Fibroblast of skin of left quadriceps (primary cell): ENCODE data around the gene LIPE.

ENCODE experiments used
- DNase-seq, 2 experiments: peaks; one replicate each; pipeline ENCODE4 v3.0.0-alpha.2; 2013; ENCODE audit warnings: low read depth in 2 of 2

LIPE gene

DNA sequence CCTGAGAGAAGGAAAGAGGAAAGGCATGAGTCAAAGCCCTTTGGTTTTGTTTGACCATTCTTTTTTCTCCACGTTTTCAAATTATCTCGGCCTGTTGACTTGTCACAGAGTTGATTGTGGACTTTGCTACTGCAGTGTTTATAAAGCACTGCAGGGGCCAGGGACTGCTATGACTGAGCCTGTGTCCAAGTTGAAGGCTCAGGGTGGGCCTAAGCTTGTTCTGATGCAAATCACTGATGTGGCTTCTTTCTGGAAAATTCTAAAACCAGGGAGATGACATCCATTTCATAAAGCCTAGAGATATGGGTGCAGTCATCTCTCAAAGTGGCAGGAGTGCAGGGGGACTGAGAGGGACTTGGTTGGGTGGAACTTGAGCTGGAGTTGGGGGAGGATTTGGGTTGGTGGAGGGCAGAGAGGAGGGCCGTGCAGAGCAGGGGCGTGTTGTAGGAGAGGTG, 16.8 kb upstream of the LIPE start:
- no peak for DNase-seq

DNA sequence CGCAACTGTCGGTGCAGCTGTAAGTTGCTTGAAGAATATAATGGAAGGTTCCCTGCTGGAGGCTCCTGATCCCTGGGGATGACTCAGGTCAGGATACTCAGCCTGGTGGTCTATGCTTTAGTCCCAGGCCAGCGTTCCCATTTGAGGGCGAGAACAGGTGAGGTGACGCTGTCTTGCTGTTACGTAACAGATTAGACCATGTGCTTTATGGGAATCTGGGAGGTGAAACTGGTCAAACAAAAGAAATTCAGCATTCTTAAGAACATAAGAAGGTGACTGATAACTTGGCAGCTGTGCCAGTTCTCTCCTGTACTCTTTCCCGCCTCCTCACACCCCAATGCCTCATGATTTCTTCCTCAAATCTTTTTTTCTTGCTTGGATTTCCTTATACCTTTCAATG, 15.6 kb upstream of the LIPE start, which contains the start of gene CXCL17:
Gene CXCL17, minus strand, starts transcription at position 114 of the 400 bp plus-strand sequence. CDS start 114 bp downstream, outside the sequence.
- DNase-seq, result no peak

DNA sequence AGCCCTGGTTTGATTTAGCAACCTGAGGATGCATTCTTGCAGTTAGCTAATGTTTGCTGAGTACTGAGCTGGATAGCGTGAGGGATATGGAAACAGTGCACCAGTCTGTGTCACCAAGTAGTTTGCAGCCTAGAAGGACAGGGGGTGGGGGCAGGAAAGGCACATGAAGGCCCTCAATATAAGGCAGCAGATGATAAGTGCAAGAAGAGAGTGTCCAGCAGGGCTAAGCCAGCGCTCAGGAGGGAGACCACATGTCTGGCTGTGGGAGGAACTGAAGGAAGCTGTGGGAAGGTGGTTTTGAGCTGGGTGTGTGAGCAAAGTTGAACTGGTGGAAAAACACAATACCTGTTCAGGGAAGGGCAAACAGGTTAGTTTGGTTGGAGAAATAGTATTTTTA, 13.9 kb upstream of the LIPE start:
- DNase-seq, result no peak

DNA sequence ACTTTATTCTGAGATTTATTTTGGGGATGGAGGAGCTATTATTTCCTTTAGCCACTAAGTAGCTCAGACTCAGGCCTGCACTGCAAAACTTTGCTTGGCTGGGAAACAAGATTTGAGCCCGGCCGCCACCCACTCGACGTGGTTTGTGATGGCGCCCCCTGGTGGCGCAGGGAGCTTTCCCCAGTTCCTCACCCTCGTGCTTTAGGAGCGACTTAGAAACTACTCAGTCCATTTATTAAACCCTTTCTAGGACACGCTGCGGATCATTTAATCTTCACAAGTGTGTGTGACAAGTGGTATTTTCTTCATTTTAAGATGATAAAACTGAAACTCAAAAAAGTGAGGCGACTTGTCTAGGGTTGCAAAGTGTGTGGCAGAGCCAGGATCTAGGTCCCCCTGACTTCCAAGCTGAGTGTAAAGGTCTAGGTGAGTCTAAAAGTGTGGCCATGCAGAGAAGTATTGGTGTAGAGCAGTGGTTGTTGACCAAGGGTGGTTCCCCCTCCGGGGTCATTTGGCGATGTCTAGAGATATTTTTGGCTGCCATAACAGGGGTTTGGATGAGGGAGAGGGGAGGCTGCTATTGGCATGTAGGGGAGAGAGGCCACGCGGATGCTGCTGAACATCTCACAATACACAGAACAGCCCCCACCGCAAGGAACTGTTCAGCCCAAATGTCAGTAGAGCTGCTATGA, 13.3 kb upstream of the LIPE start:
- no peak for DNase-seq

DNA sequence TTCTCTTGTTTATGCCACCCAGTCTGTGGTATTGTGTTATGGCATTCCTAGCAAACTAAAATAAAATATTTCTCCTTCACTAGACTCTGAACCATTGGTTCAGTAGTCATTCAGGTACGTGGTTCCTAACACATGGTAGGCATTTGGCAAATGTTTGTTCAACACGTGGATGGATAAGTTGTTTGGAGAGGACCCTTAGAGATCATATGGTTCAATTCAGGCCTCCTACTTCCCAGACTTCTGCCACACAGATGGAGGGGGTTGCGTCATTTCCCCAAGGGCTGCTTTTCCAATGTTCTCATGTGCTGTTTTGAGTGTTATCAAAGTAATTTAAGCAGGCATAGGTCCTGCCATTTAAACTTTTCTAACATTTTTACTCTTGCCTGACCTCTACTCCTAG, 8.8 kb upstream of the LIPE start:
- peak; percentile 54 for DNase-seq

DNA sequence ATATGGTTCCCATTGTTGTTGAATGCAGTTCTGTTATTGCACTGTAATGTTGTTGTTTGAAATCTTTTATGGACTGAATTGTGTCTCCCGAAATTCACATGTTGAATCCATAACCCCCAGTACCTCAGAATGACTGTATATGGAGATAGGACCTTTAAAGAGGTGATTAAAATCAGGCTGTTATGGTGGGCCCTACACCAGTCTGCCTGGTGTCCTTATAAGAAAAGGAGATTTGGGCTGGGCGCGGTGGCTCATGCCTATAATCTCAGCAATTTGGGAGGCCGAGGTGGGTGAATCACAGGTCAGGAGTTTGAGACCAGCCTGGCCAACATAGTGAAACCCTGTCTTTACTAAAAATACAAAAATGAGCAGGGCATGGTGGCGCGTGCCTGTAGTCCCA, 8.1 kb upstream of the LIPE start:
- DNase-seq, result no peak

DNA sequence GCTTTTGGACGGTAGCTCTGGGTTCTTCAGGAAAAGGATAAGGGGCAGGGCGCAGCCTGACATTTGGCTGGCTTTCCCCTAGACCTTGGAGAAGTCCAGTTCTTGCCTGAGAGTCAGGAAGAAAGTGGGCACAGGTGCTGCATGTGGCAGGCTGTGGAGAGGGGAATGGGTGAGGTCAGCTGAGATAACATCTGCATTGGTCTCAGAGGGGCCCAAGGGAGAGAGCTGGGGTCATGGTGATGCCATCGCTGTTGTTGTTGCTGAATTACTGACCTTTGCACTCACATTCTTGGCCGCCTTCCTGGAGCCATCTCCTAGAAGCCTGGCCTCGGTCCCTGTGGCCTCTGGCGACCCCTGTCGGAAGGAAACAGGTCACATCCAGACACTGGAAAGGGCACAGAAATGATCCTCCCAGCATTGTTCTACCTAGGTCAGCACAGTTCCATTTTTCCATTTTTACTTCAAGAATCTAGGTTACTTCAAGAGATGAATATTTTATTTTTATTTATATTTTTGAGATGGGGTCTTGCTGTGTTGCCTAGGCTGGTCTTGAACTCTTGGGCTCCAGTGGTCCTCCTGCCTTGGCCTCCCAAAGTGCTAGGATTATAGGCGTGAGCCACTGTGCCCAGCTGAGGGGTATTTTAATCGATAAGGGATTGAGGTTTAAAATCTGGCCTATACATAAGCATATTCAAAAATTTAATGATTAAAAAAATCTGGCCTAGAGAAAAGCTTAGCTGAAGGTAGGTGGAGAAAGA, 6.5 kb upstream of the LIPE start:
- no peak for DNase-seq

DNA sequence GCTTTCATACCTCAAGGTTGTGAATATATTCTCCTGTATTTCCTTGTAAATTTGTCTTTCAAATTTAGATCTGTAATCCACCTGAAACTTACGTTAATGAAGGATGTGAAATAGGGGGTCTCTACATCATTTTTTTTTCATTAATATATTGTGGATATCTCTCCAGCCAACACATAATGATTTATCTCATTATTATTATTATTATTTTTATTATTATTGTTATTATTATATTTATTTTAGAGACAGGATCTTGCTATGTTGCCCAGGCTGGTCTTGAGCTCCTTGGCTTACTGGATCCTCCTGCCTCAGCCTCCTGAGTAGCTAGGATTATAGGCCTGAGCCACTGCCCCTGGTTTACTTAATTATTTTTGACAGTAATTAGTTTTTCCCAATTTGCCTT, 4.3 kb upstream of the LIPE start:
- no peak for DNase-seq

DNA sequence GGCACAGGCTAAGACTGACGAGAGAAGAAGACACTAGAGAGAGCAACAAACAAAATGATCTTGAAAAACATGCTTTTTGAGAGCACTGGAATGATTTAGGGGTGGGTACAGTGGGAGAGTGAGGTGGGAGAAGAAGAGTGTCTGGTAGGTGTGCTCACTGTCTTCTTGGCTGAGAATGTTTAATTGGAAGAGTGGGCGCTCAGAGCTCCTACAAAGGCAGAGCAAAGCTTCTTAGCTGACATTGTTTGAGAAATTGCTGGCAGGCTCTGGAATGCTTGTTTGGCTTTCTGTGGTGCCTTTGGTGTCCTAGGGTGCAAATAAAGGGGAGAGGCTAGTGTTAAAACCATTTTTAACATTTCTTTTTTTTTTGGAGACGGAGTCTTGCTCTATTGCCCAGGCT, 1.5 kb upstream of the LIPE start:
- no peak for DNase-seq

DNA sequence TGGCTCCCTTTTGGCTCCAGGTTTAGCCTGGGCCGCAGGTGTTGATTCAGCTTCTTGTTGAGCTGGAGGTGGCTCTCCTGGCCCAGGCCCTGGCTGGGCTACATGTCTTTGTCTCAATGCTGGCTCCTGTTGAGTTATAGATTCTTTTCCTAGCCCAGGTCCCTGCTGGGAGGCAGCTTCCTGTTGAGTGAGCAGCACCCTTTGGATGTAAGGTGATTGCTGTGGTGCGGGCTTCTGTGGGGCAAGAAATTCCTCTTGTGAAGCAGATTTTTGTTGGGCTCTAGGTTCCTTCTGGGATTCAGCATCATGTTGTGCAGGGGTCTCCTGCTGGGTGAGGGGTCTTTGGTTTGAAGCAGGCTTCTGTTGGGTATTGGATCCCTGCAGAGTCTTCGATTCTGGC, 545 bp downstream of the LIPE start:
- no peak for DNase-seq

DNA sequence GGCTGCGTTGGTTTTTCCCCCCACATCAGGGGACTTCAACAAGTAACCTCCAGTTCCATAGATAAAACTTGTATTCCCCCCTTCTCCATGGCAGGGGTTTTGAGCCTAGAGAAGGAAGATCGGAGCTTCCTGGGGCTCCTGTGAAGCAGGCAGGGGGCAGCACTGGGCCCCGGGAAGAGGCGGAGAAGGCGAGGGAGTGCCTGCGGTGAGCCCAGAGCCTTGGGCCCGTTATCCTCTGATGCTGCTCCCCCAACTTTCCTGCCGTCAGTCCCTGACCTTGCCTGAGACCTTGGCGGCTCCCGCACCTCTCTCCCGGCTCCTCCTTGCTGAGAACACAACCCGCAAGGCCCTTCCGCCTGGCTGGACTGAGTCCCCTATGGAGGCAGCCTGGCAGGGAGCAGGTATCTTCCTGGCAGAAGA, 2.5 kb downstream of the LIPE start:
- no peak for DNase-seq

DNA sequence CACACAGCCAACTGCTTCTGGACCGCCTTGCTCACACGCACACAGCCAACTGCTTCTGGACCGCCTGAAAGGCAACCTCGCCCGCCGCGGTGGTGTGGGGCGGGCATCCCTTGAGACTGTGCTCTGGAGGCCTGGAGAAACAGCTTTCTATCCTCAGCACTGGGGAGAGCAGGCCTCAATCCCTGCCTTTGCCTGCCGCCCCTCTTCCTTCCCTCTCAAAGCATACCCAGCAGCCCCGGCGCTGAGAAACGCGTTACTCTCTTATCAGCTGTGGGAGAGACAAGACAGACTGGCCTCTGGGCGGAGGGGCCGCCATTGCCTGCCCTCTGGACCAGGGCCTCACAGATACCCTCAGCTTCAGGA, 2.9 kb downstream of the LIPE start:
- DNase-seq, result no peak

DNA sequence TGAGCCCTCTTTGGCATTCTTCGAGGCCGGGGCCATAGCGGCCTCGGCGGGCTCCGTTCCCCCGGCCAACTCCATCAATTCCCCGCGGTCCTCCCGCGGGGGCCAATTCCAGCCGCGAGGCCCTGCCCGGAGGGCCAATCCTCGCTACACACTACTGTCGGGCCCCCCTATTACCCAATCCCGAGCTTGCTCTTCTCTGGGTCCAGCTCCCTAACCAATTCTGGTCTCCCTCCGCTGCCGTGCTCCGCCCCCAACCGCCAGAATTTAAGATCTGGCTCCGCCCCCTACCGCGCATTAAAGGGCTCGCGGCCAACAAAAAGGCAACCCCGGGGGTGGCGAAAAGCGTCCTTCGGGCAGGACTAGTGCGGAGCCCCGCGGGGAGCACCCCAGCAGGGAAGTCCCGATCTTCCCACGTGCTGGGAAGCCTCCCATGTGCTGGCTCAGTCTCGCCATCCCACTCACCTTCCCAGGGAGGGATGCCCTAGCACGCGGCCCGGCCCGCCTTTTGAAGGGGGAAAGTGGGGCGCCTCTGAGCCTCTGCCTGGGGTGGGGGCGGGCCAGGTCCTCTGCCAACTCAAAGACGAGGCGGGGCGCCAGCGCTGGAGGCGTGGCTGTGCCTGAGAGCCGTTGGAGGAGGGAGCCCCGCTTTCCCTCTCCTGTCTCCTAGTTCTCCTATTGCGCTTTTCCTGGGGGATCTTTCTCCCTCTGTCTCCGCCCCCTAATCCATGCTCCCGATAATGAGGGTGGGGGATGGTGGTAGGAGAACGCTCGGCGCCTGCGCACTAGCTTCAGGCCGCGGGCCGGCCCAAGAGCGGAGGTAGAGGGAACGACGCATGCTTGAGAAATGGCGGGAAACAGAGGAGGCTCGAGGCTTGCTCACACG, 3.5 kb downstream of the LIPE start:
- DNase-seq, result peak; percentile 89 to 91

DNA sequence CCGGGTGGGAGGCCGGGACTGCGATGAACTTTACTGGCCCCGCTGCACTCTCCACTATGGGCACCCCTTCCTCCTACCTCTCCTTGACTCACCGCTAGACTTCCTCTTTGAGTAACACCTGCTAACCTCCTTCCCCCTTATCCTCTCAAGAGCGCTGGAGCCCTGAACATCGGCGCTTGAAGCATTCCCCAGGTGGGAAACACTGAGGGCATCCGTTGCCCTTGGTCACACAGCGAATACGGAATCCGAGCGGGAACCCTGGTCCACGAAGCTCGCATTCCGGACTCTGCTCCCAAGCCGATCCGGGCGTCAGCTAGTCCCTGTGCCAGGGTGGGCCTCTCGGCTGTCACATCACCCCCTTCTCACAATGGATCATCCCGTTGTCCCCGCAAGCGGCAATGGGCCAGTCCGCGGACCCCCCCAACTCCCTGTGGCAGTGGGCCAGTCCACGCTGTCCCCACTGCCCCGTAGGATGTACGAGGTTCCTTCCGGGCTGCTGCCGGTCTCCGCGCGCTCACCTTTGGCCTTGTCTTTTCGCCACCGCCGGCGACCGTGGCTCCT, 4.2 kb downstream of the LIPE start:
- DNase-seq, result no peak

DNA sequence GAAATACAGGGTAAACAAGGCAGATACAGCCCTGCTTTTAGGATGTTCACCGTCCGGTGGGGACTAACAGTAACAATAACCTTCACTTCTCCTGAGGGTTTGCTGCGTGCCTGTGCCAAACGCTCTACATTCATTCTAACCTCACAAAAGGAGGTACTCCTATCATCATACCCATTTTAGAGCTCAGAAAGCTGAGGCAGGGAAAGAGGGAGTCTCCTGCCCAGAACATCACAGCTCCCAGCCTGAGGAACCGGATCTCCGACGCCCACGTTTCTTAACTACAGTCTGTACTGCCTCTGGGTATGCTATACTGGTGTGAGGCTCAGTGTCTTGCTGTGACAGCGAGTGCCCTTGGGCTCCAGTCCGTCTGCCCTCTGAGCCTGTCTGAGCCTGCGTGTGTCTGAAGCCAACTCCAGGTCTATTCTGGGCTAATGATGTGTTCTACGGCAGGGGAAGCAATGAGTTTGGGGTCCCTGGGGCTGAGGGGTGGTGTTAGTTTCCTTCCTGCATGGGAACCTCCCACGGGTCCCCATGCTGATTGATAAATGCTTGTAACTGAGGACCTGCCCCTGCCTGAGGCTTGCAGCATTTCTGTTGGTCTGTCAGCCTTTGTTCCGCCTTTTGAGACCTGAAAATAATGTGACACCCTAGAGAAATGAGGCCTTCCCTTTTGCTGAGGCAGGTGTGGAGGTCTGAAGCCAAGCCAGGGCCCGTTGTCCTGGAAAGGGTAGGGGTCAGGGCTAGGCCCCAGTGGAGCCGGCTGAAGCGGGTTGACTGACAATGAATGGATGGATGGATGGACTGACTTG, 4.9 kb downstream of the LIPE start:
- no peak for DNase-seq

DNA sequence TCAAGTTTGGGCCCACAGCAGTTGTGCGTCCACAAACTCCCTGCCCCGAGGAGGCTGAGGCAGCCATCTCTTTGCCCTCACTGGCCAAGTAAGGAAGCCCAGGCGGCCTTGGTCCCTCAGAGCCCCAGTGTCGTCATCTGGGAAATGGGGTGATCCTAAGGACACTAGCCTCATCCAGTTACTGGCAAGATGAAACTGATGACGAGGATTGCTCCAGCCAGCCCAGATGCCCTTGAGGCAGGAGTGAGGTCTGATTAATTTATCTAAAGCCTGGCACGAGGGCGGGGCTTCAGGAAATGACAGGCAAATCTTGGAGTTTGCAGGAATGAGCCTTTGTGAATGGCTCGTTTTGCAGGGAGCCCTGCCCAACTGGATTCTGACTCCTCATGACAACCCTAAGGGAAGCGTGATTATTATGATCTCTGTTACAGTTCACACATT, 5.6 kb downstream of the LIPE start:
- DNase-seq, result no peak

DNA sequence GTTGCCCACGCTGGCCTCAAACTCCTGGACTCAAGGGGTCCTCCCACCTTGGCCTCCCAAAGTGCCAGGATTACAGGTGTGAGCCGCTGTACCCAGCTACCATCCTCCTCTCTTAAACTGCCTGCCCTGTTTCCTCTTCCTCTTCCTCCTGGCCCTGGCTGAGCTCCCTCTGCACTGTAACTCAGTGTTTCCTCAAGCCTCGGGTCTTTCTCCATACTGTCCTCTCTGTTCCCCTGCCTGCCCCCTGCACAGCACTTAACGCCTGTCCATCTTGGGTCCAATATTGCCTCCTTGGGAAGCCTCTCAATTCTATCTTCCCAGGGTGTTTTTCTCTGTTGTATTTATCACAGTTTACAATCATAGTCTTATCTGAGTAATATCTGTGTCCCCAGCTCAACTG, 6.1 kb downstream of the LIPE start:
- DNase-seq, result no peak

DNA sequence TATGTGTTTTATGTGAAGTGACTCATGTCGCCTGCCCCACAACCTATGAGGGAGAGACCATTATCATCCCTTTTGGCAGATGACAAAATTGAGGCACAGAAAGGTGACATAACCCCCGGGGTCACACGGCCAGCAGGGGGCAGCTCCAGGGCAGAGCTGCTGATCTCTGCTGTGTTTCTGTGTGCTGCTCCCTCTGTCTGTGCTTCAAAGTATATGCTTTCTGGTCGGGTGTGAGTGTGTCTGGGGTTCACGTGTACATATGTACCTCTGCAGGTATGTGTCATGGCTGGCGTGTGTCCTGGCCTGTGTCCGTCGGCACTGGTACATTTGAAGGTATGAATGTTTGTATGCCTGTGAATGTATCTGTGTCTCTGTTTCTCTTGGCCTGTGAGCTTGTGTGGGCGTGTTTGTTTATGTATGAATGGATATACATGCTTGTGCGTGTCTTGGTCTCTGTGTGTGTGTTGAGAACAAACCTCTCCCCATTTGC, 7.1 kb downstream of the LIPE start:
- no peak for DNase-seq

DNA sequence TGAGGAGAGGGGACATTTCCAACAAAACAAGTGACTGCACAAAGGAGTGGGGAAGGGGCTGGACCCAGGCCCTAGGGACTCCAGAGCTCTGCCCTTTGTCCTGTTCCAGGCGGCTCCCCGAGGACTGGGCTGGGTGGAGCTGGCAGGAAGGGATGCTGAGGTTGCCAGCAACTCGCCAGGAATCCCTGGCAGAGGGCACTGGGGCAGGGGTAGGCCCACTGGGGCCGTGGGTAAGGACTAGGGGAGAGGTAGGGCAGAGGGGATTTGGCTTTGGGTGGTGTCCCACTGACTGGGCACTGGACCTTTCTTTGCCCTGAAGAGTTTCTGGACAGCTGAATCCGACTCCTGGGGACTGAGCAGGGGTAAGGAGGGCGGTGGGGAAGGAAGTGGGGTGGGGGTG, 7.9 kb downstream of the LIPE start:
- no peak for DNase-seq

DNA sequence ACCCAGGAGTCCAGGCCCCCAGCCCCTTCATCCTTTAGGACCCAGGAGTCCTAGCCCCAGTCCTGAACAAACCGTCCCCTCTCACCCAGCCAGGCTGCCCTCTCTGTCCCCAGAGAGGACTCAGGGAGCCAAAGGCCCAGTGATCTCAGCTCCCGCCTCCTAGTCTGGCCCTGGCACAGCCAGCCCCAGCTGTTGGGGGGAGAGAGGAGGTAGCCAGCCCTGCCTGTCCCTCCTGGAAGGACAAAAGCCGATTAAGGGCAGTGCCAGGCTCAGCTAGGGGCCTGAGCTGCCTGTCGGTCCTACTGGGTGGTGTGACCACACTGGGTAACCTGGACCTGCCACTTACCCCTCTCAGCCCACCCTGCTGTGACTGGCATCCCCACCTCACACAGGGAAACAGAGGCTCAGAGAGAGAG, 14.5 kb downstream of the LIPE start:
- no peak for DNase-seq

DNA sequence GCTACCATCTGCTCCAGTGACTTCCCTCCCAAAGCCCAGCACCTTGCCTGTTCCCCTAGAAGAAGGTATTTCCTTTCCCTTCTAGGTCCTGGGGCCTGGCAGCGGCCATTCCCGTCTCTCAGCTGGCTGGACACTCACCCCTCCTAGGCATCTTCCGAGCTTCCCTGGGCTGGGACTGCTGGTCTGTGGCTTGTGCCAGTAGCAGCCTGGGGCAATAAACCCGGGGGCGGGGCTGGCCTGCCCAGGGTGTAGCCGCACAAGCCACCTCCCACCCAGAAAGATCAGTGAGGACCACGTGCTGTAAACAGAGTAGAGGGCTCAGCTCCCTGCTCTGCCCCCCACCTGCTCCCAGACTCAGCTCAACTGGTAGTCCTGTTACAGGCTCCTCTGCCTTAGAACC, 15.0 kb downstream of the LIPE start:
- DNase-seq, result no peak
